CD4-positive, alpha-beta T cell treated with Interleukin-15 for 4 hours (primary cell): ENCODE results near the gene ZNF740.
"Not testable (repeated sequence)": the region's sequence is repeated elsewhere in the genome, so short reads cannot be mapped to it uniquely, and the experiment has no call there.

Experiments used
- DNase-seq: peaks from one replicate; pipeline ENCODE4 v3.0.0-alpha.2; 2020; ENCODE audit warnings: low spot score

ZNF740 gene

GRCh38 chr12:53180220-53180930, at the start of gene ZNF740, which contains the start of gene CSAD:
Gene ZNF740, plus strand, starts transcription at chr12:53180722. Its CDS starts 1,262 bp downstream, at chr12:53181984.
Gene CSAD, minus strand, starts transcription at chr12:53180925. Its CDS starts 7,455 bp downstream, at chr12:53173470.
- peak; percentile 98 for DNase-seq

GRCh38 chr12:53131844-53132243, 48.7 kb upstream of the ZNF740 start:
- DNase-seq: no peak

- no peak for DNase-seq
Observed at GRCh38 chr12:53133722-53134121, 46.8 kb upstream of the ZNF740 start.

GRCh38 chr12:53143355-53143754, 37.2 kb upstream of the ZNF740 start:
- DNase-seq: no peak

- DNase-seq: no peak
Observed at GRCh38 chr12:53145383-53146260, 34.9 kb upstream of the ZNF740 start.

GRCh38 chr12:53147181-53147580, 33.3 kb upstream of the ZNF740 start:
- no peak for DNase-seq

GRCh38 chr12:53147653-53148052, 32.9 kb upstream of the ZNF740 start:
- no peak for DNase-seq

- DNase-seq: no peak
Observed at GRCh38 chr12:53151039-53151438, 29.5 kb upstream of the ZNF740 start.

GRCh38 chr12:53152390-53152789, 28.1 kb upstream of the ZNF740 start:
- DNase-seq: no peak

- peak; percentile 93 for DNase-seq
Observed at GRCh38 chr12:53159195-53159839, 21.2 kb upstream of the ZNF740 start.

GRCh38 chr12:53160000-53160399, 20.5 kb upstream of the ZNF740 start:
- no peak for DNase-seq

- DNase-seq: no peak
Observed at GRCh38 chr12:53160673-53161072, 19.8 kb upstream of the ZNF740 start.

GRCh38 chr12:53161119-53161911, 19.2 kb upstream of the ZNF740 start:
- no peak for DNase-seq

- DNase-seq: not testable (repeated sequence)
Observed at GRCh38 chr12:53163008-53163407, 17.5 kb upstream of the ZNF740 start.

GRCh38 chr12:53166837-53167236, 13.7 kb upstream of the ZNF740 start:
- no peak for DNase-seq

GRCh38 chr12:53169644-53170043, 10.9 kb upstream of the ZNF740 start:
- DNase-seq: no peak

- no peak for DNase-seq
Observed at GRCh38 chr12:53170215-53170614, 10.3 kb upstream of the ZNF740 start.

GRCh38 chr12:53170876-53171724, 9.4 kb upstream of the ZNF740 start:
- DNase-seq: no peak

GRCh38 chr12:53171725-53172329, 8.7 kb upstream of the ZNF740 start:
- DNase-seq: no peak

GRCh38 chr12:53172352-53172751, 8.2 kb upstream of the ZNF740 start:
- DNase-seq: no peak
